Neural progenitor cell (in vitro differentiated cells): ENCODE results near the gene KDM2A. TPM values are rescaled to one million over a fixed set of nuclear protein-coding genes. Genes with fewer than 3 reads are reported as not detected.

ENCODE experiments used
- DNase-seq: peaks from one replicate; pipeline ENCODE4 v3.0.0-alpha.2; 2016; ENCODE audit warnings: low spot score
- H2AFZ ChIP-seq: fragments of 200-600 bp; sonication (generic); replicated peaks from 2 replicates; pipeline ENCODE4 v1.6.1; 2016; ENCODE audit warnings: antibody characterized with exemption
- H3F3A ChIP-seq: fragments of 200-600 bp; sonication (generic); 2 replicates; pipeline ENCODE4 v1.6.1; 2016; ENCODE audit warnings: antibody characterized with exemption, low read depth
- H3K27ac ChIP-seq: fragments of 200-600 bp; sonication (generic); 2 replicates; pipeline ENCODE4 v1.5.1; 2016; ENCODE audit warnings: mild to moderate bottlenecking
- H3K27me3 ChIP-seq: fragments of 200-600 bp; sonication (generic); 2 replicates; pipeline ENCODE4 v1.6.1; 2016; ENCODE audit warnings: mild to moderate bottlenecking, moderate library complexity
- H3K36me3 ChIP-seq: fragments of 200-600 bp; sonication (generic); 2 replicates; pipeline ENCODE4 v1.5.1; 2016
- H3K4me1 ChIP-seq: fragments of 200-600 bp; sonication (generic); 2 replicates; pipeline ENCODE4 v1.6.1; 2016; ENCODE audit warnings: mixed run types
- H3K4me2 ChIP-seq: fragments of 200-600 bp; sonication (generic); 2 replicates; pipeline ENCODE4 v1.6.1; 2016
- H3K4me3 ChIP-seq: fragments of 200-600 bp; sonication (generic); 2 replicates; pipeline ENCODE4 v1.5.1; 2016
- H3K79me2 ChIP-seq: fragments of 200-600 bp; sonication (generic); 2 replicates; pipeline ENCODE4 v1.6.1; 2016; ENCODE audit warnings: low read depth
- H3K9ac ChIP-seq: fragments of 200-600 bp; sonication (generic); 2 replicates; pipeline ENCODE4 v1.6.1; 2016
- H3K9me3 ChIP-seq: fragments of 200-600 bp; sonication (generic); 2 replicates; pipeline ENCODE4 v1.5.1; 2016; ENCODE audit warnings: low read depth
- H4K20me1 ChIP-seq: fragments of 200-600 bp; sonication (generic); 2 replicates; pipeline ENCODE4 v1.6.1; 2016; ENCODE audit warnings: low read depth
- H3K27ac Mint-ChIP-seq: 3 replicates; pipeline ENCODE4 v1.8.0; 2021; ENCODE audit warnings: mixed read lengths
- H3K27me3 Mint-ChIP-seq: 2 replicates; pipeline ENCODE4 v1.8.0; 2022; ENCODE audit warnings: low read depth, mild to moderate bottlenecking, inconsistent platforms, moderate library complexity, mixed read lengths; ENCODE audit not compliant: insufficient read depth
- H3K36me3 Mint-ChIP-seq: 3 replicates; pipeline ENCODE4 v1.8.0; 2021; ENCODE audit warnings: mixed read lengths
- H3K4me1 Mint-ChIP-seq: 3 replicates; pipeline ENCODE4 v1.8.0; 2021; ENCODE audit warnings: mixed read lengths
- H3K4me3 Mint-ChIP-seq: 3 replicates; pipeline ENCODE4 v1.8.0; 2021; ENCODE audit warnings: mild to moderate bottlenecking, moderate library complexity, mixed read lengths
- H3K9me3 Mint-ChIP-seq: 3 replicates; pipeline ENCODE4 v1.8.0; 2020; ENCODE audit warnings: mixed read lengths
- EZH2 ChIP-seq: fragments of 200-600 bp; sonication (generic); IDR thresholded peaks from 2 replicates; pipeline ENCODE4 v1.6.1; 2017; ENCODE audit warnings: antibody characterized with exemption, mild to moderate bottlenecking, moderate library complexity
- EZH2phosphoT487 ChIP-seq: fragments of 200-600 bp; sonication (generic); IDR thresholded peaks from 2 replicates; pipeline ENCODE4 v1.6.1; 2017; ENCODE audit warnings: antibody characterized with exemption
- total RNA-seq: library from RNA; depleted of rRNA; stranded (reverse); fragments of >200 nt; gene quantifications from 2 replicates; pipeline ENCODE4 v1.2.3, GENCODE V29; 2015; ENCODE audit warnings: low replicate concordance
- TF ChIP-seq, protein P1 (sequence below): fragments of 200-600 bp; sonication (generic); IDR thresholded peaks from 2 replicates; pipeline ENCODE4 v1.5.1; 2017; ENCODE audit warnings: antibody characterized with exemption, mild to moderate bottlenecking

The KDM2A gene
- total RNA-seq, 1 donor from 2014 or later: 49.5 TPM

DNA sequence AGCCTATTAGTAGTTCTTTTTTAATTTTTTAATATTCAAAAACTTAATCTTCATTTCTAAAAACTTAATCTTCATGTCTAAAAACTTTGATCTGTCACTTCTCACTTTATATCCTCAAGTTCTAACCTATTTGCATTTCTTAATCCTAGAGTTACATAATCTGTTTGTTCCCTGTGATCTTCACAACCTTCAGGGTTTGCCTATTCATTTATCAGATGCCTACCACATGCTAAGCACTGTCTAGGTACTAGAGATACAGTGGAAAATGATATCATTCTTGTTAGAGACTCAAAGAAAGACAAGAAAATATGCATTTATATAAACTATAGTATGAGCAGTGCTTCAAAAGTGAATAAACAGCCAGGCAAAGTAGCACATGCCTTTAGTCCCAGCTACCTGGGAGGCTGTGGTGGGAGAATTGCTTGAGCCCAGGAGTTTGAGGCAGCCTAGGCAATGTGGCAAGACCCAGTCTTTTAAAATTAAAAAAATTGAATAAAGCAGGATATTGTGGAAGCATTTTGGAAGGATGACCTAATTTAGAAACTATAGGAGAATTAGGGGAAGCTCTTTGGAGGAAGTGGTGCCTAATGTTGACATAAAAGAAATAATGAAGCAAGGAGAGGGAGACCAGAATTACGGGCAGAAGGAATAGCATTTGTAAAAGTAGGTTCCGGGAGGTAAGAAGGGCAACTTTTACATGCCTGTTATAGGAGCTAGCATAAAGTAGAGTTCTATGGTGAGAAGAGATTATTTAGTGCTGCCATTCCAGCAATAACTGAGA, 92.8 kb downstream of the KDM2A start:
- no peak overlapping the region for H3K27ac ChIP-seq
- no peaks in the 10 kb centered on the region for H4K20me1 ChIP-seq
- no peaks in the 10 kb centered on the region for H3K4me1 Mint-ChIP-seq
- no peaks in the 10 kb centered on the region for H3K4me1 ChIP-seq
- no peak for TF ChIP-seq EZH2phosphoT487
- TF ChIP-seq, protein P1, sequence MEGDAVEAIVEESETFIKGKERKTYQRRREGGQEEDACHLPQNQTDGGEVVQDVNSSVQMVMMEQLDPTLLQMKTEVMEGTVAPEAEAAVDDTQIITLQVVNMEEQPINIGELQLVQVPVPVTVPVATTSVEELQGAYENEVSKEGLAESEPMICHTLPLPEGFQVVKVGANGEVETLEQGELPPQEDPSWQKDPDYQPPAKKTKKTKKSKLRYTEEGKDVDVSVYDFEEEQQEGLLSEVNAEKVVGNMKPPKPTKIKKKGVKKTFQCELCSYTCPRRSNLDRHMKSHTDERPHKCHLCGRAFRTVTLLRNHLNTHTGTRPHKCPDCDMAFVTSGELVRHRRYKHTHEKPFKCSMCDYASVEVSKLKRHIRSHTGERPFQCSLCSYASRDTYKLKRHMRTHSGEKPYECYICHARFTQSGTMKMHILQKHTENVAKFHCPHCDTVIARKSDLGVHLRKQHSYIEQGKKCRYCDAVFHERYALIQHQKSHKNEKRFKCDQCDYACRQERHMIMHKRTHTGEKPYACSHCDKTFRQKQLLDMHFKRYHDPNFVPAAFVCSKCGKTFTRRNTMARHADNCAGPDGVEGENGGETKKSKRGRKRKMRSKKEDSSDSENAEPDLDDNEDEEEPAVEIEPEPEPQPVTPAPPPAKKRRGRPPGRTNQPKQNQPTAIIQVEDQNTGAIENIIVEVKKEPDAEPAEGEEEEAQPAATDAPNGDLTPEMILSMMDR: no peak
- H2AFZ ChIP-seq: no peak overlapping the region
- no peaks in the 10 kb centered on the region for H3K79me2 ChIP-seq
- no peak for DNase-seq
- no peaks in the 10 kb centered on the region for H3K9me3 ChIP-seq
- peaks cover 20% of the 10 kb centered on the region for H3K36me3 ChIP-seq
- H3K27me3 ChIP-seq: no peaks in the 10 kb centered on the region
- H3K27me3 Mint-ChIP-seq: no peaks in the 10 kb centered on the region
- H3K4me2 ChIP-seq: no peak overlapping the region
- H3K9me3 Mint-ChIP-seq: no peaks in the 10 kb centered on the region
- H3K36me3 Mint-ChIP-seq: peaks cover 33% of the 10 kb centered on the region
- H3K27ac Mint-ChIP-seq: no peak overlapping the region
- no peaks in the 10 kb centered on the region for H3F3A ChIP-seq
- H3K9ac ChIP-seq: no peak overlapping the region
- no peak overlapping the region for H3K4me3 ChIP-seq
- H3K4me3 Mint-ChIP-seq: no peak overlapping the region

DNA sequence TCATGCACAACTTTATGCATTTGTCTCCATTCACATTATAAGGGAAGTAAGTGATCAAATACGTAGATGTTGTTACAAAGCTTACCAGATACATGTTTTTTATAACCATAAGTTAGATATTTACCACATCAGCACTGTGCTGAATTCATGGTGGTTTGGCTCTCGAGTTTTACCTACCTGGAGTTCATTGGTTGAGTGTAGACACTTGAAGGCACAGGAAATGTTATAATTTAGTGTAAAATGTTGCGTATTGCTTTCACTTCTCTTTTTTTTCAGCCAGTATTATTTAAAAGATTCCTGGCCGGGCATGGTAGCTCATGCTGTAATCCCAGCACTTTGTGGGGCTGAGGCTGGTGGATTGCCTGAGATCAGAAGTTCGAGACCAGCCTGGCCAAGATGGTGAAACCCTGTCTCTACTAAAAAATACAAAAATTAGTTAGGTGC, 94.1 kb downstream of the KDM2A start:
- H3K4me3 Mint-ChIP-seq: no peak overlapping the region
- H2AFZ ChIP-seq: no peak overlapping the region
- no peaks in the 10 kb centered on the region for H3F3A ChIP-seq
- no peak for TF ChIP-seq EZH2
- TF ChIP-seq, protein P1: no peak
- TF ChIP-seq EZH2phosphoT487: no peak
- no peaks in the 10 kb centered on the region for H4K20me1 ChIP-seq
- no peaks in the 10 kb centered on the region for H3K27me3 ChIP-seq
- no peaks in the 10 kb centered on the region for H3K79me2 ChIP-seq
- H3K9me3 ChIP-seq: no peaks in the 10 kb centered on the region
- H3K4me2 ChIP-seq: no peak overlapping the region
- no peaks in the 10 kb centered on the region for H3K9me3 Mint-ChIP-seq
- no peaks in the 10 kb centered on the region for H3K4me1 Mint-ChIP-seq
- H3K36me3 ChIP-seq: peaks cover 23% of the 10 kb centered on the region
- H3K4me1 ChIP-seq: no peaks in the 10 kb centered on the region
- no peaks in the 10 kb centered on the region for H3K27me3 Mint-ChIP-seq
- H3K4me3 ChIP-seq: no peak overlapping the region
- no peak overlapping the region for H3K9ac ChIP-seq
- H3K36me3 Mint-ChIP-seq: peaks cover 36% of the 10 kb centered on the region
- H3K27ac Mint-ChIP-seq: no peak overlapping the region
- no peak for DNase-seq
- no peak overlapping the region for H3K27ac ChIP-seq

DNA sequence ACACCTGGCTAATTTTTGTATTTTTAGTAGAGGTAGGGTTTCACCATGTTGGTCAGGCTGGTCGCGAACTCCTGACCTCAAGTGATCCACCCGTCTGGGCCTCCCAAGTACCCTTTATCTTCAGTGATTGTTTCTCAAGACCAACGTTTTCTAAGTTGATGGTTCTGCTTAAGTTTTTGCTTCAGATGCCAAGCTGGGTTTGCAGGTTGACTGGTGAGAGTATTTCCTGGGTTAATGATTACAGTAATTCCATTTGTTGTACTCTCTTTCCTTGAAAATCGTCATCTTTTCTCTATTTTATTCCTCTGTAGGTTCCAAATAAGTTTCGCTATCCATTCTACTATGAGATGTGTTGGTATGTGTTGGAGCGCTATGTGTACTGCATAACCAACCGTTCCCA, 108.7 kb downstream of the KDM2A start:
- H3K4me3 ChIP-seq: no peak overlapping the region
- no peak overlapping the region for H3K4me3 Mint-ChIP-seq
- no peaks in the 10 kb centered on the region for H3K4me1 Mint-ChIP-seq
- H3K9ac ChIP-seq: no peak overlapping the region
- DNase-seq: no peak
- no peak overlapping the region for H3K27ac Mint-ChIP-seq
- H4K20me1 ChIP-seq: no peaks in the 10 kb centered on the region
- no peaks in the 10 kb centered on the region for H3F3A ChIP-seq
- H3K9me3 ChIP-seq: no peaks in the 10 kb centered on the region
- H3K79me2 ChIP-seq: no peaks in the 10 kb centered on the region
- H3K9me3 Mint-ChIP-seq: no peaks in the 10 kb centered on the region
- no peak overlapping the region for H3K4me2 ChIP-seq
- no peak overlapping the region for H3K27ac ChIP-seq
- H3K27me3 ChIP-seq: no peaks in the 10 kb centered on the region
- TF ChIP-seq, protein P1: no peak
- TF ChIP-seq EZH2phosphoT487: no peak
- no peak for TF ChIP-seq EZH2
- H3K4me1 ChIP-seq: no peaks in the 10 kb centered on the region
- H2AFZ ChIP-seq: no peak overlapping the region
- H3K27me3 Mint-ChIP-seq: peaks cover 4% of the 10 kb centered on the region
- H3K36me3 ChIP-seq: peaks cover 26% of the 10 kb centered on the region
- H3K36me3 Mint-ChIP-seq: peaks cover 37% of the 10 kb centered on the region
